CD14-positive monocyte (primary cell): ENCODE measurements around the gene AFG3L2. TPM values are rescaled to one million over a fixed set of nuclear protein-coding genes. Genes with fewer than 3 reads are reported as not detected.
A peak's percentile ranks its signal among the peaks of the same experiment; 100 is the strongest.

Source experiments
- DNase-seq, 3 donors: peaks; one replicate each; pipeline ENCODE4 v3.0.0-alpha.2; 2011 to 2022
- H2AFZ ChIP-seq: 2 replicates; pipeline ENCODE4 v1.6.0; 2012; ENCODE audit warnings: mild to moderate bottlenecking, low read depth, low read length, inconsistent platforms; ENCODE audit not compliant: insufficient read depth, poor library complexity, severe bottlenecking
- H3K27ac ChIP-seq, 2 donors: 1 replicate in 1 of 2; 2 replicates in 1 of 2; pipeline ENCODE4 v1.5.1; 2012 to 2013; ENCODE audit warnings: low read length in 2 of 2, control low read depth in 1 of 2, inconsistent platforms in 1 of 2, low read depth in 1 of 2, mild to moderate bottlenecking in 1 of 2
- H3K27me3 ChIP-seq, 2 donors: one replicate each; pipeline versions ENCODE4 v1.6.0 to v1.6.1; 2011 to 2013; ENCODE audit warnings: low read length in 2 of 2; ENCODE audit not compliant: control insufficient read depth in 2 of 2, insufficient read depth in 2 of 2
- H3K36me3 ChIP-seq, 2 donors: replicated peaks in 1 of 2; 1 replicate in 1 of 2; 2 replicates in 1 of 2; pipeline versions ENCODE4 v1.5.1 to v1.6.1; 2012 to 2013; ENCODE audit warnings: low read length in 2 of 2, control low read depth in 1 of 2, inconsistent platforms in 1 of 2, mild to moderate bottlenecking in 1 of 2; ENCODE audit not compliant: insufficient read depth in 2 of 2, control insufficient read depth in 1 of 2
- H3K4me1 ChIP-seq, 2 donors: 1 replicate in 1 of 2; 2 replicates in 1 of 2; pipeline versions ENCODE4 v1.5.1 to v1.6.1; 2012 to 2013; ENCODE audit warnings: low read length in 2 of 2, control low read depth in 1 of 2, inconsistent platforms in 1 of 2, mild to moderate bottlenecking in 1 of 2, moderate library complexity in 1 of 2; ENCODE audit not compliant: insufficient read depth in 2 of 2, control insufficient read depth in 1 of 2
- H3K4me2 ChIP-seq: replicated peaks from 2 replicates; pipeline ENCODE3; 2012; ENCODE audit warnings: low read length, moderate library complexity, mild to moderate bottlenecking; ENCODE audit not compliant: poor library complexity, severe bottlenecking; ENCODE audit errors: extremely low read depth
- H3K4me3 ChIP-seq, 3 experiments: fragments of 200-600 bp in 1 of 3; sonication (generic) in 1 of 3; replicated peaks in 1 of 3; 1 replicate in 2 of 3; 2 replicates in 1 of 3; pipeline ENCODE4 v1.5.1; 2011 to 2013; ENCODE audit warnings: low read length in 3 of 3, mild to moderate bottlenecking in 3 of 3, control low read depth in 2 of 3, low read depth in 2 of 3, inconsistent platforms in 1 of 3, moderate library complexity in 1 of 3
- H3K79me2 ChIP-seq: 2 replicates; pipeline ENCODE4 v1.6.0; 2012; ENCODE audit warnings: mild to moderate bottlenecking, control low read depth, inconsistent platforms, low read length, moderate library complexity; ENCODE audit not compliant: insufficient read depth
- H3K9ac ChIP-seq: 2 replicates; pipeline ENCODE4 v1.6.0; 2017; ENCODE audit warnings: low read length, mild to moderate bottlenecking; ENCODE audit not compliant: insufficient read depth, poor library complexity, severe bottlenecking
- H3K9me3 ChIP-seq, 2 donors: replicated peaks in 1 of 2; 1 replicate in 1 of 2; 2 replicates in 1 of 2; pipeline versions ENCODE4 v1.5.1 to v1.6.1; 2012 to 2013; ENCODE audit warnings: low read length in 2 of 2, control low read depth in 1 of 2; ENCODE audit not compliant: control insufficient read depth in 1 of 2, insufficient read depth in 1 of 2
- H4K20me1 ChIP-seq: 2 replicates; pipeline ENCODE4 v1.6.0; 2012; ENCODE audit warnings: mild to moderate bottlenecking, low read length, control low read depth, moderate library complexity; ENCODE audit not compliant: insufficient read depth
- H3K27ac Mint-ChIP-seq, 7 donors: one replicate each; pipeline ENCODE4 v1.8.0; 2020; ENCODE audit warnings: mild to moderate bottlenecking in 7 of 7, mixed read lengths in 7 of 7, moderate library complexity in 6 of 7, inconsistent platforms in 2 of 7
- H3K27me3 Mint-ChIP-seq, 3 donors: one replicate each; pipeline ENCODE4 v1.8.0; 2021 to 2022; ENCODE audit warnings: low read depth in 3 of 3, mild to moderate bottlenecking in 3 of 3, mixed read lengths in 3 of 3, moderate library complexity in 3 of 3, inconsistent platforms in 1 of 3
- H3K36me3 Mint-ChIP-seq, 2 donors: one replicate each; pipeline ENCODE4 v1.8.0; 2020; ENCODE audit warnings: mixed read lengths in 2 of 2, inconsistent platforms in 1 of 2, mild to moderate bottlenecking in 1 of 2
- H3K4me1 Mint-ChIP-seq: one replicate; pipeline ENCODE4 v1.8.0; 2020; ENCODE audit warnings: mild to moderate bottlenecking, mixed read lengths
- H3K4me3 Mint-ChIP-seq, 2 donors: one replicate each; pipeline ENCODE4 v1.8.0; 2020; ENCODE audit warnings: mild to moderate bottlenecking in 2 of 2, mixed read lengths in 2 of 2, moderate library complexity in 1 of 2
- H3K9me3 Mint-ChIP-seq, 7 donors: one replicate each; pipeline ENCODE4 v1.8.0; 2020 to 2022; ENCODE audit warnings: mixed read lengths in 7 of 7, mild to moderate bottlenecking in 6 of 7, moderate library complexity in 6 of 7, inconsistent platforms in 2 of 7
- WGBS: methylation state at CpG from one replicate; pipeline ENCODE4 v1.1.5; 2013; ENCODE audit warnings: missing lambda C conversion rate; ENCODE audit not compliant: insufficient coverage; 5-methylcytosine and 5-hydroxymethylcytosine counted together
- intact Hi-C, 2 donors: fragments of 100-400 bp; cut with micrococcal nuclease; formaldehyde crosslinking; loops; one replicate each; pipeline versions ENCODE4 v1.15.0 to v1.15.1; 2023
- polyA plus RNA-seq, 3 donors: library from polyadenylated mRNA; depleted of rRNA in 1 of 3; unstranded in 2 of 3; stranded (reverse) in 1 of 3; fragments of 300-500 nt in 2 of 3; fragments of >200 nt in 1 of 3; fragmentation: Illumina TruSeq in 2 of 3; gene quantifications; 1 replicate in 2 of 3; 2 replicates in 1 of 3; pipeline ENCODE4 v1.2.3, GENCODE V29; 2012 to 2021
- TF ChIP-seq, protein P1 (sequence below): fragments of 200-600 bp; IDR thresholded peaks from one replicate; pipeline ENCODE4 v1.8.0; 2022; ENCODE audit warnings: antibody characterized with exemption, mild to moderate bottlenecking

Gene AFG3L2
- polyA plus RNA-seq, 3 donors, result 13.9 to 15.5 (median 13.9) TPM

DNA sequence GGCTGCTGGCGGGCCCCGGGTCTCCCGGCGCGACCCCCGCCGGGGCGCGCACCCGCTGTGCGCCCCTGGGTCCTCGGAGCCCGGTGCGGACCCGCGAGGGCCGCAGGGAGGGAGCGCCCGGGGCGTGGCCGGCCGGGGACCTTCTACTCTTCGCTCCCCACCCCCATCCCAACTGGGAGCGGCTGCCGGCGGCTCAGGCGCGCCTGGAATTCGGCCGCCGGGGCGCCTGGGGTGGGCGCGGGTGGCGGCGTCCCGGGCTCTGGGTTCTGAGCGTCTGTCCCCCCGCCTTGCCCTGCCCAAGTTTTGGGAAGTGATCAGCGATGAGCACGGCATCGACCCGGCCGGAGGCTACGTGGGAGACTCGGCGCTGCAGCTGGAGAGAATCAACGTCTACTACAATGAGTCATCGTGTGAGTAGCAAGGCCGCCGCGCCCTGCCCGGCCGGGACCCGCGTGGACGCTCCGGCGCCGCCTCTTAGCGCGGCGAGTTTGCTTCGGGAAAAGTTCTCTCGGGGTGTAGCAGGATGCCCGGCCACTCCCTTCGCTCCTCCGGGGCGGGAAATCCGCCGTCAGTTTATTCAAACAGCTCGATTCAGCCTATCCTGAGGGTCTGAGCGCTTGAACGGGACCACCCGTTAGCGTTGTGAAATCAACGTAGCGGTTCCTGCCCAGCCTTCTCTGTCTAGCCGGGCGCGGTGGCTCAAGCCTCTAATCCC, 68.5 kb downstream of the AFG3L2 start:
- peak overlapping the region; percentile 81 for H2AFZ ChIP-seq
- H3K36me3 ChIP-seq, result peaks cover 0 to 20% of the 10 kb centered on the region in 2 donors
- H3K79me2 ChIP-seq, result peaks cover 9% of the 10 kb centered on the region
- Mint-ChIP-seq H3K27me3 (peaks cover 17 to 43% (median 36%) of the 10 kb centered on the region in 3 donors), H3K4me1 (peaks cover 26% of the 10 kb centered on the region), H3K27ac (peak overlapping the region; percentile 66 to 92 (median 77)), H3K4me3 (peak overlapping the region; percentile 82 to 87), H3K9me3 (peaks cover 0 to 21% (median 10%) of the 10 kb centered on the region in 7 donors), H3K36me3 (peaks cover 17 to 33% of the 10 kb centered on the region in 2 donors)
- TF ChIP-seq, protein P1, sequence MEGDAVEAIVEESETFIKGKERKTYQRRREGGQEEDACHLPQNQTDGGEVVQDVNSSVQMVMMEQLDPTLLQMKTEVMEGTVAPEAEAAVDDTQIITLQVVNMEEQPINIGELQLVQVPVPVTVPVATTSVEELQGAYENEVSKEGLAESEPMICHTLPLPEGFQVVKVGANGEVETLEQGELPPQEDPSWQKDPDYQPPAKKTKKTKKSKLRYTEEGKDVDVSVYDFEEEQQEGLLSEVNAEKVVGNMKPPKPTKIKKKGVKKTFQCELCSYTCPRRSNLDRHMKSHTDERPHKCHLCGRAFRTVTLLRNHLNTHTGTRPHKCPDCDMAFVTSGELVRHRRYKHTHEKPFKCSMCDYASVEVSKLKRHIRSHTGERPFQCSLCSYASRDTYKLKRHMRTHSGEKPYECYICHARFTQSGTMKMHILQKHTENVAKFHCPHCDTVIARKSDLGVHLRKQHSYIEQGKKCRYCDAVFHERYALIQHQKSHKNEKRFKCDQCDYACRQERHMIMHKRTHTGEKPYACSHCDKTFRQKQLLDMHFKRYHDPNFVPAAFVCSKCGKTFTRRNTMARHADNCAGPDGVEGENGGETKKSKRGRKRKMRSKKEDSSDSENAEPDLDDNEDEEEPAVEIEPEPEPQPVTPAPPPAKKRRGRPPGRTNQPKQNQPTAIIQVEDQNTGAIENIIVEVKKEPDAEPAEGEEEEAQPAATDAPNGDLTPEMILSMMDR, result no peak
- peaks cover 0 to 33% of the 10 kb centered on the region in 2 donors for H3K27me3 ChIP-seq
- peak overlapping the region; percentile 87 for H3K9ac ChIP-seq
- H4K20me1 ChIP-seq, result no peaks in the 10 kb centered on the region
- peak; percentile 88 to 90 (median 88) for DNase-seq
- H3K4me3 ChIP-seq, result peak overlapping the region; percentile 24 to 80 (median 56)
- H3K27ac ChIP-seq, result peak overlapping the region in 1 of 2 donors; percentile 78
- H3K4me2 ChIP-seq, result peak overlapping the region; percentile 89
- under 1% methylated on average over 71 of the region's 81 CpGs for WGBS
- peaks cover 23 to 34% of the 10 kb centered on the region in 2 donors for H3K4me1 ChIP-seq
- H3K9me3 ChIP-seq, result peaks cover 8 to 9% of the 10 kb centered on the region in 2 donors
- intact Hi-C loops, result loop anchor here (5.0 to 10.0 kb wide), 2 partner anchors 66 to 69 kb away; partner anchors contain the start of gene AFG3L2 (in 2 of the 2)

DNA sequence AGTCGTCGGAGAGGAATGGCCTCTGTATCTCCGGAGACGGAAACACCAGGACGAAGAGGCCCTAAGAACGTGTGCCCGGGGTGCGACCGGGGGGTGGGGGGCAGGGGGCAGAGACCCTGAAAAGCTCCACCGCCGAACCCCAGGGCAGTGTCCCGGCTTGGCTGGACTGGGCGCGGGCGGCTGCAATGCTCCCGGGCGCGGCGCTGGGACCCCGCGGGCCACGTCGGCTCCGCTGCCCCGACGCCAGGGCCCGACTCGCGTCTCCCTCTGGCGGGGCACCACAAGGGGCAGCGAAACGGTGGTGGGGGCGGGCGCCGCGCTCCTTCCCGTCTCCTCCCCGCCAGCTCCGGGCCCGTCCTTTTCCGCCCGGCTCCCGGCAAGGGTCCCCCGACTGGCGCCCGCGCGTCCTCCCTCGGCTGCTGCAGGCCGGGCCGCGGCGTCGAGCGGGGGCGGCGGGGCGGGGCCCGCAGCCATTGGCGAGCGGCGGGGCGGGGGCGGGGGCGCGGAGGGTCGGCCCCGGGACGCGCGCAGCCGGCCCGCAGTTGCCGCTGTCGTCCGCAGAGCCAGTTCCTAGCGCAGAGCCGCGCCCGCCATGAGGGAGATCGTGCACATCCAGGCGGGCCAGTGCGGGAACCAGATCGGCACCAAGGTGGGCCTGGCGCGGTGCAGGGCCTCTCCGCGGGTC, 69.2 kb downstream of the AFG3L2 start, which contains the start of gene TUBB6:
TSS of gene TUBB6 (plus strand) at position 541 of the 685 bp plus-strand sequence. CDS start at position 593, 52 bp downstream.
- intact Hi-C loops, result loop anchor here (5.0 to 10.0 kb wide), 2 partner anchors 67 to 69 kb away; partner anchors contain the start of gene AFG3L2 (in 2 of the 2)

More for the DNA sequence above, 69.2 kb downstream of the AFG3L2 start, which contains the start of gene TUBB6:
- H4K20me1 ChIP-seq, result no peaks in the 10 kb centered on the region
- peak within 1 kb of the TSS; percentile 91 to 93 for H3K4me3 Mint-ChIP-seq
- H3K4me1 Mint-ChIP-seq, result peaks cover 26% of the 10 kb centered on the region
- H3K4me2 ChIP-seq, result peak within 1 kb of the TSS; percentile 89
- H2AFZ ChIP-seq, result peak within 1 kb of the TSS; percentile 84
- H3K4me1 ChIP-seq, result peaks cover 23 to 34% of the 10 kb centered on the region in 2 donors
- H3K79me2 ChIP-seq, result peaks cover 9% of the 10 kb centered on the region
- H3K27ac Mint-ChIP-seq, result peak within 1 kb of the TSS; percentile 66 to 92 (median 86)
- TF ChIP-seq, protein P1, result no peak
- peak; percentile 23 to 30 (median 24) for DNase-seq
- H3K9ac ChIP-seq, result peak within 1 kb of the TSS; percentile 87
- peaks cover 0 to 21% (median 9%) of the 10 kb centered on the region in 7 donors for H3K9me3 Mint-ChIP-seq
- 1% methylated on average over 87 of the region's 88 CpGs for WGBS
- H3K27me3 Mint-ChIP-seq, result peaks cover 17 to 43% (median 36%) of the 10 kb centered on the region in 3 donors
- H3K27ac ChIP-seq, result peak within 1 kb of the TSS in 1 of 2 donors; percentile 78
- peaks cover 0 to 16% of the 10 kb centered on the region in 2 donors for H3K36me3 ChIP-seq
- peaks cover 15 to 27% of the 10 kb centered on the region in 2 donors for H3K36me3 Mint-ChIP-seq
- H3K27me3 ChIP-seq, result peaks cover 0 to 33% of the 10 kb centered on the region in 2 donors
- peaks cover 8 to 9% of the 10 kb centered on the region in 2 donors for H3K9me3 ChIP-seq
- peak within 1 kb of the TSS; percentile 48 to 80 (median 56) for H3K4me3 ChIP-seq
